HG02943 (cell line): ENCODE measurements around the gene CD86.
"Not testable (repeated sequence)": the region's sequence is repeated elsewhere in the genome, so short reads cannot be mapped to it uniquely, and the experiment has no call there.

ENCODE experiments used
- ATAC-seq: cut with Tn5 transposase; IDR thresholded peaks from one replicate; pipeline ENCODE4 v1.9.1; 2021; ENCODE audit warnings: mild to moderate bottlenecking, low read depth, moderate library complexity; ENCODE audit not compliant: unreplicated experiment

CD86 gene

DNA sequence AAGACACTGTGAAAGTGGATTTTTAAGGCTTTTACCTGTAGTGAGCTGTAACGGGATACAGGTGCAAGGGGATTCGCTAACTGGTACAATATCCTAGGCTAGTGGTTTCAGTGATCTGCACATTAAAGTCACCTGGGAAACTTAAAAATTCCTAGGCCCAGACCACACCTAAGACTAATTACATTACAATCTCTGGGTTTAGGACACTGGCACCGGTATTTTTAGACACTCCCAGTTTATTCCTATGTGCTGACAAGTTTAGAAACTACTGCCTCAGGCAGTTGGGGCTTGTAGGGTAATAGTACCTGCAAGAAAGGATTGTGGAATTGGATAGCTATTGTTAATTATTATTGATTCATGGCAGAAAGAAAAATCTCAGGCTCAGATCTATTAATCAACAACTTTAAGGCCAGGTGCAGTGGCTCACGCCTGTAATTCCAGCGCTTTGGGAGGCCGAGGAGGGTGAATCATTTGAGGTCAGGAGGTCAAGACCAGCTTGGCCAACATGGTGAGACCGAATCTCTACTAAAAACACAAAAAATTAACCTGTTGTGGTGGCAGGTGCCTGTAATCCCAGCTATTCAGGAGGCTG, 77.9 kb downstream of the CD86 start:
- ATAC-seq: no peak

DNA sequence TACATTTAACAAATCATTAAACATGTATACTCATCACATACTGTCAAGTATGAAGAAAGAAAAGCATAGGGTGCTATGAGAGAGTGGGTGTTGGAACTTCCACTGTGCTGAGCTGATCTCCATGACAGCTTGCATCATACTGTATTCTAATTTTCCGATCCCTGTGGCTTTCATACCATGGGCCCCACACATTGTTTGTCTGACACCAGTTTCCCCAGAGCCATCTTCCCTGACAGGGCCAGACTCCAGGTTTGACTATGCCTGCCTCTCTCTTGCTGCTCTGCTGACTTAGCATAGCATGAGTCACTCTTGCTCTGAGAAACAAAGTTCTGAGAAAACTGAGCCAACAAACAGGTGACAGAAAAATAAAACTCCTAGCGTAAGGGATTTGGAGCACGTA, 91.3 kb downstream of the CD86 start:
- ATAC-seq: no peak

DNA sequence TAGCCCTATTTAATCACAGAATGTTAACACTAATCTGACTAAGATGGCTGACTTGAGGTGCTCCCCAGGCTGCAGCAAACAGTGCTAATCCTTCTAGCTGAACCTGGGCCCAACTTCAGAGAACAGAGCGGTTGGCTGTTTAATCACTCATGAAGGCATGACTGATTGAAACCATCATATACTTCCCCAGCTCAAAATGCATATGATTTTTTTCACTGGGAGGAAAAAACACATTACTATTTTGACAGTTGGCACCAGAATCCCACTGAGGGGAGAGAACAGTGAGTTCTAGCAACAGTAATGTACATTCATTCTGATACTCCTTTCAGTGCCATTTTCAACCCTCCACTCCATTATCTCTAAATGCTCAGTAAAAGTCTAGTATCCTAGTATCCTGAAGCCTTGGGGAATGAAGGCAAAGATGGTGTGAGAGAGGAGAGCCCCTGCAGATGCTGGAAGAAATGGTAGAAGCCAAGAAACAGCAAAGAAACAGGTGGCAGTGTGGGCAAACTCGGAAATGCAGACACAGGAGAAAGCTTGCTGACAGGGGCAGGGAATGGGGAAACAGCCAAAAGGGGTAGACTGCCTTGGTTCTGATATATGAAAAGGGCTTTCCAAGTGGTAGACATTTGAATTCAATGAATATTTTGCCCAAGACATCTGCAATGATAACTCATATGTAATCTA, 93.9 kb downstream of the CD86 start:
- no peak for ATAC-seq

DNA sequence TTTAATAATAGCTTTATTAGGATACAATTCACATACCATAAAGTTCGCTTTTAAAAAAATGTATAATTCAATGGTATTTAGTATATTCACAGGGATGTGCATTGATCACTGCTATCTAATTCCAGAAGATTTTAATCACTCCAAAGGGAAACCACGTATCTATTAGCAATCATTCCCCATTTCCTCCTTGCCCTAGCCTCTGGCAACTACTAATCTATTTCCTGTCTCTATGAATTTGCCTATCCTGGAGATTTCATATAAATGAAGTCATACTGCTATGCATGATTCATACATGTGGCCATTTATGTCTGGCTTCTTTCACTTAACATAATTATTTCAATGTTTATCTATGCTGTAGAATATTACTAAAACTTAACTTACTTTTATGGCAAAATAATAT, 96.3 kb downstream of the CD86 start:
- no peak for ATAC-seq

DNA sequence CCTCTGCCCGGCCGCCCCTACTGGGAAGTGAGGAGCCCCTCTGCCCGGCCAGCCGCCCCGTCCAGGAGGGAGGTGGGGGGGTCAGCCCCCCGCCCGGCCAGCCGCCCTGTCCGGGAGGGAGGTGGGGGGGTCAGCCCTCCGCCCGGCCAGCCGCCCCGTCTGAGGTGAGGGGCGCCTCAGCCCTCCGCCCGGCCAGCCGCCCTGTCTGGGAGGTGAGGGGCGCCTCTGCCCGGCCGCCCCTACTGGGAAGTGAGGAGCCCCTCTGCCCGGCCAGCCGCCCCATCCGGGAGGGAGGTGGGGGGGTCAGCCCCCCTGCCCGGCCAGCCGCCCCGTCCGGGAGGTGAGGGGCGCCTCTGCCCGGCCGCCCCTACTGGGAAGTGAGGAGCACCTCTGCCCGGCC, 109.8 kb downstream of the CD86 start:
- not testable (repeated sequence) for ATAC-seq

DNA sequence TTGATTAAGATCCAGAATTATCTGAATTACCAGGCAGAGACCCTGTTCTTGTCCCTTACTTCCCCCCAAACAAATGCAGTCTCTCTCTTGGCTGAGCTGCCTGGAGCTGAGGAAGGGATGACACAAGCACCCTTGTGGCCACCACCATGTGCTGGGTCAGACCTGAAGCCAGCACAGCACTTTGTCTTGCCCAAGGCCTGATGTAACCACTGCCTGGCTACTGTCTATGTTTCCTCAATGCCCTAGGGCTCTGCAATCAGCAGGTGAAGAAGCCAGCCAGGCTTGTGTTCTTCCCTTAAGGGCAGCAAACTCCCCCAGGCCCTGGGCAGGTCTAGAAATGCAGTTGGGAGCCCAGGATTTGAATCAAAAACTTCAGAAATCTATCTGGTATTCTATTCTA, 112.5 kb downstream of the CD86 start:
- ATAC-seq: no peak

DNA sequence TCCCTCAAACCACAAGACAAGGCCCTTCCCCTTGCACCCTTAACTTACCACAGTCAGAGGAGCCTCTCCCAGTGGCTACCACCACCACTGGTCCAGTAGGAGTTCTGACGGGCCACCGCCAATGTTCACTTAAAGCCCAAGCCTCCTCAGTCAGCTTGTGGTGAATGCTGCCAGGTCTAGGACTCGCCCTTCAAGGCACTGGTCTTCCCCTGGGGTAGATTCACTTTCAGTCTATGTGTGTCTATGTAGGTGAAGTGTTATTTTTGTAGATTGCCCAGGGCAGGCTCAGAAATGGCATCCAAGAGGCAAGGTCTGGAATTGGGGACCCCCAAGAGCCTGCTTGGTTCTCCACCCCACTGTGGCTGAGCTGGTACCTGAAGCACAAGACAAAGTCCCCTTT, 112.9 kb downstream of the CD86 start:
- no peak for ATAC-seq

DNA sequence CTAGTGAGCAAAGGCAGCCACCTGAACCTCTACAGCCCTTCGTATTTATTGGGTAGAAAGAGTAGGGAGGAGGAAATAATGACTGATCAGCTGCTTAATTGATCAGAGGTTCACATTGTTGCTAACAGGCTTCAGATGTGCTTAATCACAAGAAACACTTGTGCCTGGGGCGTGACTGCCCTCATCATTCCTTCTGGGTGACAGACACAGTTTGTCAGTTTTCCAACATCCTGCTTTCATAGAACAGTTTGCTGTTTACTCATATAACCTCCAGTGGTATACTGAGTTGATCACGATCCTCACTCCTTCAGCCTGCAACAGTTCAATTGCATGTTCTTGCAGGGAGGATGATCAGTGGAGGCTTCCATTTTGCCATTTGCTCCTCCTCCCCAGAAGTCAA, 114.7 kb downstream of the CD86 start:
- ATAC-seq: no peak
